DMS153 treated with DMSO at 0.1 percent for 48 hours (cell line): ENCODE results near the gene TRIM52.

Source experiments
- DNase-seq: peaks from one replicate; lab custom pipeline; 2025; ENCODE audit not compliant: unreplicated experiment; lab: John Stamatoyannopoulos, UW

The TRIM52 gene

GRCh38 chr5:181259283-181259682 is 1.7 kb downstream of the TRIM52 start:
- DNase-seq, result no peak

DNA sequence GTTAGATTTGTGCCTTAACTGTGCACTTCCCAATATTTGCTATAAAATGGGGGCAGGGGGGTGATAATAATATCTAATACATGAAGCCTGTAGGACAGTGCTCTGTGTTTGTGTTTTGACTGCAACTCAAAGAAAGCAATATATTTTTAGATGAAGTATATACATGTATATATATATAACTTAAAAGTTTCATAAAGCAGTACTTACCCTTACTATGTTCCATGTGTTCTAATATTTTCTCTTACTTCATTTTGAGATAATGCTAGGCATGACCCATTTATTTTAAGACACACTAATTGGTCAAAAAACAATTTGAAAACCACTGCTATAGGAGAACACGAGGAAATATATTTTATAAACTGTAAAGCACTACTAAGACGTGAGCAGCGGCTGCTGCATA is 2.4 kb downstream of the TRIM52 start:
- no peak for DNase-seq

DNA sequence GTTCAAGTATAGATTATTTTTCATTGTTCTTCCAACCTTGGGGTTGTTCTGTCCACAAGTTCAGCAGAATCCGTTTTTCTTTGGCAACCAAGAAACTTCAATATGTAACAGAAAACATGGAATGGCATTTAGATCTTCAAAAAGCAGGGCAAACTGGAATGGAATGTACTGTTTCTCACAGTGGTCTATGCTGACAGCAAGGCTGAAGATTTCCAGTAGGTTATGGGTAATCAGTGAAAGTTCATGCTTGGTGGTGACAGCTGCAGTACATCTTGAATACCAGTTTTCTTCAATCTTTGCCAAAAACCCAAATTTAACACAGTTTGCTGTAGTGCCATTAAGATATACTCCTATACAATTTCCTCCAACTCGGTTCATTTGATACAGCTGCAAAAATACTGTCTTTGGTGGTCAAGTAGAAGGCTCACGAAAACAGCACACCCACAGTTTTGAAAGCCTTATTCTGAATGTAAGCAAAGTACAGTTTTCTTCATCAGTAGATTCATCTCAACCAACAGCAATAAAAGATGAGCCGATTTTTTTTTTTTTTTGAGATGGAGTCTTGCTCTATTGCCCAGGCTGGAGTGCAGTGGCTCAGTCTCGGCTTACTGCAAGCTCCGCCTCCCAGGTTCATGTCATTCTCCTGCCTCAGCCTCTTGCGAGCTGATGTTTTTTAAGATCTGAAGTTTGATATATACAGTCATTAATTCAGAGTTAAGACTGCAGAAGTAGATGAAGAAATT is 4.9 kb downstream of the TRIM52 start:
- no peak for DNase-seq

DNA sequence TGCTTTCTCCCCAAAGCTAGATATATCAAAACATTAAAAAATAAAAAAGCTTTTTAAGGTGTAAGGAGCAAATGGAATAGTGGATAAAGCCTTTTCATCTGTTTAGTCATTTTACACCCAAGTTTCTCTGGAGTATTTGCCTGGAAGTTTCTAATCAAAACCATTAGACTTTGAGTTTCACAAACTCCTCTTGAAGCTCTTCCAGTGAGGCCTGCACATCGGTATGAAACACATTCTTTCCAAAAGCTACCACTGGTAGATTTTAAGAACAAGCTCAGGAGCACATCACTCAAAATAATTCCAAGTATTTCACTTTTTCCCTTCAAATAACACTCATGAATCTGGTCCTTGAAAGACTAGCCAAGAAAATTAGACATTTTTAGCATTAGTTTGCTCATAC is 5.7 kb downstream of the TRIM52 start:
- no peak for DNase-seq

DNA sequence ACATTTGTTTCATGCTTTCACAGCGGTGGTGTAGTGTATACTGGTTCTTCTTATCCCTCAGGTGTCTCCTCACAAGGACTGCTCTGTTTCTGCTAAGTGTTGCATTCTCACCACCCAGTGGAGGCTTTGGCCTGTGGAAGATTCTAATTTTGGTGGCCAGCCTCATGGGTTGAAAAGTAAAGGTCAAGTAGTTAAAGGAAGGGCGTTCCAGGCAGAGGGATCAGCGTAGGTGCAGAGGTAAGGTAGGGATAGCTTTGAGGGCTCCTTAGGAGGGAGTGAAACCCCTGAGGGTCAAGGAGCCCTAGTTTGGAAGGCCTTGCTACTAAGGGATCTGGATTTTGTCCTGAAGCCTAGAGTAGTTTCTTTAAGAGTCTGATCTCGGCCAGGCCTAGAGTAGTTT is 12.7 kb downstream of the TRIM52 start:
- DNase-seq, result no peak

- DNase-seq, result no peak
Observed at GRCh38 chr5:181246276-181247049, 14.5 kb downstream of the TRIM52 start.

GRCh38 chr5:181245427-181246275 is 15.3 kb downstream of the TRIM52 start:
- DNase-seq, result no peak

DNA sequence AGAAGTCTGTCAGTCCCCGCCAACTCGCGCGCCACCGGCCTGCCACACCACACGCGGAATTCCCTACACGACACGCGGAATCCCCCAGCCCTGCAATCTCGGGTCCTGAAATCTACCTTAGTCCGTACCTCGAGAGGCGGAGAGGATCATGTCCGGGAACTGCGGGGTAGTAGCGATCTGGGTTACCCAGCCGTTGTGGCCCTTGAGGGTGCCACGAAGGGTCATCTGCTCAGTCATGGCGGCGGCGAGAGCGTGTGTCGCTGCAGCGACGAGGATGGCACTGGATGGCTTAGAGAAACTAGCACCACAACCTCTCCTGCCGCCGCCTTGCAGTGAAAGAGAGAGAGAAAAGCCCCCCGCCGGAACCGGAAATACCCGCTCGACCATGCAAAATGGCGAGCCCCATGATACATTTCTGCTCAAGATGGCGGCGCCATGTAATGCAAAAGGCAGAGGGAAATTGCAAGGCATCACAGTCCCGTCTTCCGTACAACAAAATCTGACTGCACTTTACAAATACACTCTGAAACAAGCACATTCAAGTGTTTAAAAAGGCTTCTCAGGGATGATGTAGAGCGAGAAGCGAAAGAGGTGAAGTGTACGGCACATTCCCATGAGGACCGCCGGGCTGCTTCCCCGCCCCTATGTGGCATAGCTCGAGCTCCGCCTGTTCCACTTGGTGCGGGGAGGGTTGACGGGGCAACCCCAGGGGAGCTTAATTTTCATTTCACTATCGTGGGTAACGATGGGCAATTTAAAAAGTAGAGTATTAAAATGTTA is 17.2 kb downstream of the TRIM52 start, which contains the start of gene RACK1:
Gene RACK1, minus strand, starts transcription at position 343 of the 780 bp plus-strand sequence. Its CDS starts 106 bp downstream, at position 237.
- DNase-seq, result no peak

DNA sequence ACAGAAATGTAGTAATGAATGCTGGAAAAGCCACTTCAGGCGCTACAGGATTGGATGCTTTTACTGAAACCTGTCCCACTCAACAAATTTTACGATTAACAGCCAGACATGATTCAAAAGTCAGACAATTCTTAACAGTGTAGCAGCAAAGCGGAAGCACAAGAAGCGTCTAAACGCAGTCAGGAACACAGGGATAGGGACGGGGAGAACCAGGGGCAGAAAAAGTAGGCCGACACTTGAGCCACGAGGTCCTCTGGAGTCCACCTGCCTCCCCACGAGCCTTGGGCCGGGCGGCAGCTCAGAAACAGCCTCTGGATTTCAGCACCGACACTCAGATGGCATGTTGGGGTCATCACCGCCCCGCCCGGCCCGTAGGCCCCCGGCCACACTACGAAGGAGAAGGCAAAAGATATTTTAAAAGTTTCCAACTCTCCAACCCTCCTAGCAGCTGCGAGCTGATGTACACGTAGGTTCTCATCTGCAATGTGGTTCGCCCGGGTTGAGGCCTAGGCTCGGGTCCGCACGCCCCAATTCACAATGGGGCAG is 17.9 kb downstream of the TRIM52 start:
- no peak for DNase-seq

GRCh38 chr5:181242031-181242451 is 18.9 kb downstream of the TRIM52 start:
- DNase-seq, result no peak

- no peak for DNase-seq
Observed at GRCh38 chr5:181241393-181241975, 19.5 kb downstream of the TRIM52 start.

DNA sequence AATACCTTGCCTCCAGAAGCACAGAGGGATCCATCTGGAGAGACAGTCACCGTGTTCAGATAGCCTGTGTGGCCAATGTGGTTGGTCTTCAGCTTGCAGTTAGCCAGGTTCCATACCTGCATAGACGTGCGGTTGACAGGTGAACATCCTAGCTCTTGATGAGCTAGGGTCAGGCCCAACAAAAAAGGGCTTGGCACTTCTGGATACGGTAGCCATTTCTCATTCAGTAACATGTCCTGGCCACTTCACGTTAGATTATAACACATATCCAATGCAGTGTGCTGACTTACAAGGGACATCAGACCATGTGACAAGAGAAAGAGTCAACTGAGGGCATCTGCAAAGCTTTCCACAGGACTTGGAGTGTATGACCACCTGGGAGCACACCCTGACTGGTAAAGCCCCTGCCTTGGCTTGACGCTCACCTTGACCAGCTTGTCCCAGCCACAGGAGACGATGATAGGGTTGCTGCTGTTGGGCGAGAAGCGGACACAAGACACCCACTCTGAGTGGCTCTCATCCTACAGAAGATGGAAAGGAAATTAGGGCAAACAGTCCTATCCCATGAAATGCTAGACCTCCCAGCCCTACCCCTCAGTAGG is 21.8 kb downstream of the TRIM52 start:
- no peak for DNase-seq

GRCh38 chr5:181237729-181238385 is 23.1 kb downstream of the TRIM52 start:
- DNase-seq, result no peak

DNA sequence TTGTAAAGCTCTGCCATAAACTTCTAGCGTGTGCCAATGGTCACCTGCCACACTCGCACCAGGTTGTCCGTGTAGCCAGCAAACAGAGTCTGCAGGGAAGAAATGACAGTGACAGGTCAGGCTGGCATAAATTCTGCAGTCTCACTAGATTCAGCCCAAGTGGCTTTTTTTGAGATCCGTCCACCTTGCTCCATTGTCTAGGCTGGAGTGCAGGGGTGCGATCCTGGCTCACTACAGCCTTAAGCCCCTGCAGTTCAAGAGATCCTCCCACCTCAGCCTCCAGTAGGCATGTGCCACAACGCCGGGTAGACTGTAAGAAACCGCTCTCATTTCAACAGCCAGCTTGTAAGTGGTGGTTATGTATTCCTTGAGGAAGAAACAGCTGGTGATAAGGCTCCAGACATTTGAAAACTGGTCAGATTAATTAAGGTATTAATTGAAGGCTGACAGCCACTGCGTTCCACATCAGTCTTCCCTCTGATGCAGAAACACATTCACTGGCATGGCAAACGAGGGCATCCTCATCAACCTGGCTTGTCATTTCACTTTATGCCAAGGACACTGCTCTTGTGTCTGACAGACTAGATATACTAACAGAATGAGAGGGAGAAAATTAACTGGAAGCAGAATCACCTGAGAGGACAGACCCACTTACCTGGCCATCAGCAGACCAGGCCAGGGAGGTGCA is 23.8 kb downstream of the TRIM52 start:
- no peak for DNase-seq

GRCh38 chr5:181236471-181236870 is 24.5 kb downstream of the TRIM52 start:
- DNase-seq, result no peak

GRCh38 chr5:181235689-181236366 is 25.1 kb downstream of the TRIM52 start:
- DNase-seq, result no peak

- DNase-seq, result no peak
Observed at GRCh38 chr5:181235323-181235688, 25.6 kb downstream of the TRIM52 start.
